Kidney epithelial cell (primary cell): ENCODE data around the gene SPTBN2. TPM values are rescaled to one million over a fixed set of nuclear protein-coding genes. Genes with fewer than 3 reads are reported as not detected.

ENCODE experiments used
- DNase-seq: peaks from one replicate; pipeline ENCODE4 v3.0.0-alpha.2; 2010; ENCODE audit warnings: low read depth
- H3K27me3 ChIP-seq: 2 replicates; pipeline ENCODE4 v1.6.0; 2011; ENCODE audit warnings: low read length; ENCODE audit not compliant: control insufficient read depth, insufficient read depth
- H3K36me3 ChIP-seq: 2 replicates; pipeline ENCODE4 v1.5.1; 2011; ENCODE audit warnings: low read length; ENCODE audit not compliant: control insufficient read depth, insufficient read depth
- H3K4me3 ChIP-seq: 2 replicates; pipeline ENCODE4 v1.5.1; 2011; ENCODE audit warnings: low read depth, mild to moderate bottlenecking, control low read depth, low read length
- total RNA-seq: library from RNA; depleted of rRNA; stranded (reverse); fragments of >200 nt; gene quantifications from 2 replicates; pipeline ENCODE4 v1.2.3, GENCODE V29; 2015
- TF ChIP-seq, protein P1 (sequence below): IDR thresholded peaks from 2 replicates; pipeline ENCODE4 v1.5.1; 2011; ENCODE audit warnings: mild to moderate bottlenecking, moderate library complexity, low read length, control low read depth, inconsistent platforms; ENCODE audit not compliant: insufficient read depth, poor library complexity, severe bottlenecking

SPTBN2 gene
- total RNA-seq, 1 donor from 2014 or later = 79.4 TPM

DNA sequence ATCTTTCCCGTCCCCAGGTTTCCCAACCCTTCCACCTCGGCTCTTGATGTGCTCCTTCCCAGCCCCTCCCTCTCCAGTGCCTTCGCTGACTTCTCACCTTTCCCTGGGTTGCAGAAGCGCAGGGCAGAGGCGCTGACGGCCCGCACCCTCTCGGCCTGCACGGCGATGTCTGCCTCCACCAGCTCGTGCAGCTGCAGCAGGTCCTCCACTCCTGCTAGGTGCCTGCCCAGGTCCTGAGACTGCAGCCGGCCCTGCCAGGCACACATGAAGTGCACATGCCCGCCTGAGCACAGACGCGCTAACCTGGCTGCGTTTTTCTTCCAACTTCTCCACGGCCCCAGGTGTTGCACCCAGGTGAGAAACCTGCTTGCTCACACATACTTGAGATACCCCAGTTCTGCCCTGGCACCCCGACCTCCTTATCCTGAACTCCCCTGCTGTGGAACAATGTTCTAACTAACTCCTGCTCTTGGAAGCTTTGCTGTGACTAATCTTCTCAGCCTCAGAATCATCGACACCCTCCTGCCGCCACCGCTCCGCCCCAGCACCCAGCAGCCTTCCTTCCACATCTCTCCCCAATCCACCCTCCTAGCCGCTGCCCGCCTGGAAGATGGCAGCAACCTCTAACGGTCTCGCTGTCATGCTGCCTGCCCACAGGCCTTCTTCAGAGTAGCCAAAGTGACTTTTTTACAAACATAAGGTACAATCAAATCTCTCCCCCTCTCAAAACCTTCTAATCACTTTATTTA is 23.3 kb downstream of the SPTBN2 start:
- peaks cover 2% of the 10 kb centered on the region for H3K36me3 ChIP-seq
- DNase-seq = no peak
- TF ChIP-seq, protein P1, sequence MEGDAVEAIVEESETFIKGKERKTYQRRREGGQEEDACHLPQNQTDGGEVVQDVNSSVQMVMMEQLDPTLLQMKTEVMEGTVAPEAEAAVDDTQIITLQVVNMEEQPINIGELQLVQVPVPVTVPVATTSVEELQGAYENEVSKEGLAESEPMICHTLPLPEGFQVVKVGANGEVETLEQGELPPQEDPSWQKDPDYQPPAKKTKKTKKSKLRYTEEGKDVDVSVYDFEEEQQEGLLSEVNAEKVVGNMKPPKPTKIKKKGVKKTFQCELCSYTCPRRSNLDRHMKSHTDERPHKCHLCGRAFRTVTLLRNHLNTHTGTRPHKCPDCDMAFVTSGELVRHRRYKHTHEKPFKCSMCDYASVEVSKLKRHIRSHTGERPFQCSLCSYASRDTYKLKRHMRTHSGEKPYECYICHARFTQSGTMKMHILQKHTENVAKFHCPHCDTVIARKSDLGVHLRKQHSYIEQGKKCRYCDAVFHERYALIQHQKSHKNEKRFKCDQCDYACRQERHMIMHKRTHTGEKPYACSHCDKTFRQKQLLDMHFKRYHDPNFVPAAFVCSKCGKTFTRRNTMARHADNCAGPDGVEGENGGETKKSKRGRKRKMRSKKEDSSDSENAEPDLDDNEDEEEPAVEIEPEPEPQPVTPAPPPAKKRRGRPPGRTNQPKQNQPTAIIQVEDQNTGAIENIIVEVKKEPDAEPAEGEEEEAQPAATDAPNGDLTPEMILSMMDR = no peak

DNA sequence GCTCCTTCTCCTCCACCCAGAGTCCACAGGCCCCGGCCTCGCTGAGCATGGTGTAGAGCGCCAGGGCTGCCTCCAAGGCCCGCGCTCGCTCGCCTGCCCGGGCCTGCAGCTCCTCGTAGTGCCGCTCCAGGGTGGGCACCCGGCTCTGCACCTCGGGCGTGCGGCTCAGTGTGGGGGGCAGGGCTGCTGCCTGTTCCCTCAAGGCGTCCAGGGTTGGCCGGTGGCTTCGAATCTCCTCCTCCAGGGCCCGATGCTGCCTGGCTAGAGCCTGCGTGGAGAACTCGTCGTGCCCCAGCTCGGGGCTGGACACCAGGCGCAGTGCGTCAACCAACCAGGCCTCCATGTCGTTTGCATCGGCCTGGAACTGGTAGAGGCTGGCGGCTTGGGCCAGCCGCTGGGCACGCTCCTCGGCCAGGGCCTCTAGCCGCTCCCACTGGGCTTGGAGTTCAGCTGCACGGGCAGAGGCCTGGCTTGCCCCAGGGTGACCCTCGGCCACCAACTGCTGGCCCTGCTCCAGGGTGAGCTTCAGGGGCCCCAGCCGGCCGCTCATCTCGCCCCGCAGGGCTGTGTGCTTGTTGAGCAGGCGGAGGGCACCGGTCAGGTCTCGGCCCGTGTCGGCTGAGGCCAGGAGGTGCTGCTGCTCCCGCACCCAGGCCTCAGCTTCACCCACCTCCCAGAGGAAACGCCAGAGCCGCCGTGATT is 24.2 kb downstream of the SPTBN2 start:
- Histone ChIP-seq H3K36me3 (peaks cover 3% of the 10 kb centered on the region), H3K4me3 (no peak overlapping the region), H3K27me3 (no peaks in the 10 kb centered on the region)
- DNase-seq = no peak
- TF ChIP-seq, protein P1 = no peak

More for the DNA sequence above, 23.3 kb downstream of the SPTBN2 start:
- no peaks in the 10 kb centered on the region for H3K27me3 ChIP-seq
- H3K4me3 ChIP-seq = no peak overlapping the region

DNA sequence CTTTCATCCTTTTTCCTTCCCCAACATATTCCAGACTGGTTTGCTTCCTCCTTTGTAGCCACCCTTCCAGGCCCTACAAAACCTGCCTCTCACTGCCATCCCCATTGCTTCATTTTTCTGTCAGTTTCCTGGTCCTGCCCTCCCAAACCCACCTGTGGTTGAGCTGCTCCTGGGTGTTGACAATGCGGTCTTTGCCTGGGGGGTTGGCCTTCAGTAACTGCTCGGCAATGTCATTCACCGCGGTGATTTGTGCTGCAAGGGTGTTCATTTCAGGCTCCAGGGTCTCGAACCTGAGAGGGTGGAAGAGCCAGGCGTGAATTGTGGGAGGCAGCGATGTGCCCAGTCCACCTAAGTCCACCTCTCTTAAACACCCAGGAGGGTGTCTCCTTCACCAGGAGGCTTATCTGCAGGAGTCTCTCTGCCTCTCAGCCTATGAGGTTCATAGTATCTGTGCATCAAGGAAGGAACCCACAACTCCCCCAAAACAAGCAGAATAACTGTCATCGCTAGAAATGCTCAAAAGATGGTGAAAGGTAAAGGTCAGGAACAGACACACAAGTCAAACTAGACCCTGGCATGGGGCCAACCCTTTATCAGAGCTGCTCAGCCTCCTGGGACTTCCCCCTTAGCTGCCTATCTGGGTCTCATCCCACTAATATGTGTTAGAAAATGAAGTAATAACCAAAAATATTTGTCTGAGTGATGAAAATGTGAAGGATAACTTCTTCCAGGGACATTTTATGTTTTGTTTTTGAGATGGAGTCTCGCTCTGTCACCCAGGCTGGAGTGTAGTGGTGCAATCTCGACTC is 27.4 kb downstream of the SPTBN2 start:
- TF ChIP-seq, protein P1 = no peak
- Histone ChIP-seq H3K4me3 (no peak overlapping the region), H3K36me3 (peaks cover 2% of the 10 kb centered on the region), H3K27me3 (no peaks in the 10 kb centered on the region)
- DNase-seq = no peak

DNA sequence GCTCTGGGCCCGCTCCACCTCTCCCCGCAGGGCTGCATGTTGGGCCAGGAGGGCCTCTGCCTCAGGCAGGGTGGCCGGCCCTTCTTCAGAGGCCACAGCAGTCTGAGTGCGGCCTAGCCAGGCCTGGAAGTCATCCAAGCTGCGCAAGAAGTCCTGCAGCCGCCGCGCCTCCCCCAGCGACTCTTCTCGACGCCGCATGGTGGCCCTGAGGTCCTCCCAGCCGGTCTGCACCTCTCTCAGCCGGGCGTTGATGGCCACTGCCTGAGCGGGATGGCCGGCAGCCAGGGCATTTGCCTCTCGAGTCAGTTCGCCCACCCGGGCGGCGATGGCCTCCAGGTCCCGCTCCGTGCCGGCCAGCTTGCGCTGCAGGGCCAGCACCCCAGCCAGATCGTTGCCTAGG is 28.3 kb downstream of the SPTBN2 start:
- H3K27me3 ChIP-seq = no peaks in the 10 kb centered on the region
- TF ChIP-seq, protein P1 = no peak
- H3K4me3 ChIP-seq = no peak overlapping the region
- no peak for DNase-seq
- peaks cover 2% of the 10 kb centered on the region for H3K36me3 ChIP-seq

GRCh38 chr11:66700337-66700736 is 28.7 kb downstream of the SPTBN2 start:
- no peaks in the 10 kb centered on the region for H3K27me3 ChIP-seq
- H3K36me3 ChIP-seq = peaks cover 2% of the 10 kb centered on the region
- TF ChIP-seq, protein P1 = no peak
- no peak for DNase-seq
- H3K4me3 ChIP-seq = no peak overlapping the region
